HepG2 (cell line): Measurements from ENCODE around the gene PPP1R7. TPM values are rescaled to one million over a fixed set of nuclear protein-coding genes. Genes with fewer than 3 reads are reported as not detected.

Source experiments
- ATAC-seq: fragments of 200-7000 bp; cut with Tn5 transposase; 3 replicates; pipeline ENCODE4 v1.9.1; 2020; ENCODE audit warnings: mild to moderate bottlenecking, moderate library complexity
- BruUV-seq: library from RNA; stranded (reverse); fragments of 400-500 nt; replicated peaks from 2 replicates; lab custom pipeline; 2021; lab: Mats Ljungman, UMichigan
- CTCF ChIA-PET: fragments of 300-600 bp; formaldehyde crosslinking; extraction: SDS; loops from one replicate; lab custom pipeline; 2021; ENCODE audit warnings: low total read pairs, inconsistent platforms, low intra/inter-chr PET ratio; lab: Yijun Ruan, JAX
- POLR2A ChIA-PET: fragments of 350-600 bp; sonication (Branson Sonifier 250); formaldehyde crosslinking; loops from one replicate; lab custom pipeline; 2020; ENCODE audit warnings: antibody characterized with exemption, inconsistent platforms; lab: Yijun Ruan, JAX
- DNase-seq: peaks from one replicate; pipeline ENCODE4 v3.0.0-alpha.2; 2015; ENCODE audit warnings: low spot score
- FAIRE-seq: peaks from 3 replicates; lab custom pipeline; 2011; peaks lifted over from hg19 to GRCh38; lab: Jason Lieb, UNC
- H2AFZ ChIP-seq: one replicate; pipeline ENCODE4 v1.6.1; 2011; ENCODE audit warnings: low read length, inconsistent platforms
- H3K27ac ChIP-seq: fragments of 300-600 bp; 3 replicates; pipeline ENCODE4 v1.8.0; 2011; ENCODE audit warnings: mixed run types, mild to moderate bottlenecking, mixed read lengths, low read length, inconsistent platforms; ENCODE audit not compliant: insufficient read depth; ENCODE audit errors: extremely low read length
- H3K27me3 ChIP-seq, 2 experiments: fragments of 200-600 bp in 1 of 2; 2 replicates in 1 of 2; 3 replicates in 1 of 2; pipeline versions ENCODE4 v1.6.0 to v1.8.0; 2011; ENCODE audit warnings: low read length in 2 of 2, mild to moderate bottlenecking in 2 of 2, moderate library complexity in 2 of 2, inconsistent platforms in 1 of 2; ENCODE audit not compliant: insufficient read depth in 2 of 2, control insufficient read depth in 1 of 2
- H3K36me3 ChIP-seq, 2 experiments: fragments of 200-600 bp in 1 of 2; replicated peaks in 1 of 2; 2 replicates in 1 of 2; 3 replicates in 1 of 2; pipeline versions ENCODE4 v1.5.1 to v1.8.0; 2011; ENCODE audit warnings: low read length in 2 of 2, inconsistent platforms in 1 of 2; ENCODE audit not compliant: insufficient read depth in 2 of 2, control insufficient read depth in 1 of 2
- H3K4me1 ChIP-seq: 2 replicates; pipeline ENCODE4 v1.5.1; 2012; ENCODE audit warnings: low read length, inconsistent platforms; ENCODE audit not compliant: insufficient read depth
- H3K4me2 ChIP-seq: 2 replicates; pipeline ENCODE4 v1.6.0; 2011; ENCODE audit warnings: low read depth, low read length, inconsistent platforms
- H3K4me3 ChIP-seq, 3 experiments: fragments of 200-600 bp in 1 of 3; sonication (generic), shearing (Covaris generic) in 1 of 3; replicated peaks in 1 of 3; 2 replicates each; pipeline ENCODE4 v1.5.1; 2011 to 2016; ENCODE audit warnings: low read length in 3 of 3, inconsistent platforms in 2 of 3, low read depth in 2 of 3, mild to moderate bottlenecking in 2 of 3, control low read depth in 1 of 3, mixed read lengths in 1 of 3; ENCODE audit not compliant: insufficient read depth in 1 of 3
- H3K79me2 ChIP-seq: one replicate; pipeline ENCODE4 v1.6.1; 2011; ENCODE audit warnings: low read length, inconsistent platforms; ENCODE audit not compliant: insufficient read depth
- H3K9ac ChIP-seq: 2 replicates; pipeline ENCODE4 v1.6.0; 2011; ENCODE audit warnings: mild to moderate bottlenecking, low read depth, low read length, inconsistent platforms; ENCODE audit not compliant: insufficient read depth
- H3K9me3 ChIP-seq: 2 replicates; pipeline ENCODE4 v1.5.1; 2012; ENCODE audit warnings: mild to moderate bottlenecking, low read length
- H4K20me1 ChIP-seq: 2 replicates; pipeline ENCODE4 v1.6.0; 2011; ENCODE audit warnings: inconsistent platforms, mild to moderate bottlenecking, low read length, moderate library complexity; ENCODE audit not compliant: insufficient read depth
- ESRRA ChIP-seq: sonication (generic); formaldehyde crosslinking; IDR thresholded peaks from 2 replicates; pipeline ENCODE4 v1.5.1; 2020; ENCODE audit warnings: mild to moderate bottlenecking, low read depth, missing genetic modification reagents
- FOXJ3 ChIP-seq: sonication (generic); formaldehyde crosslinking; IDR thresholded peaks from 2 replicates; pipeline ENCODE4 v1.4.0; 2020; ENCODE audit warnings: missing genetic modification reagents, mild to moderate bottlenecking, borderline replicate concordance
- HOMEZ ChIP-seq: IDR thresholded peaks from 2 replicates; pipeline ENCODE4 v1.6.1; 2016; ENCODE audit warnings: low read depth
- SP2 ChIP-seq: sonication (generic); formaldehyde crosslinking; IDR thresholded peaks from 2 replicates; pipeline ENCODE4 v1.5.1; 2020; ENCODE audit warnings: mild to moderate bottlenecking, missing genetic modification reagents
- ZBTB49 ChIP-seq: sonication (generic); formaldehyde crosslinking; IDR thresholded peaks from 2 replicates; pipeline ENCODE4 v1.4.0; 2020; ENCODE audit warnings: missing genetic modification reagents, borderline replicate concordance
- ZFP82 ChIP-seq: sonication (generic); formaldehyde crosslinking; IDR thresholded peaks from 2 replicates; pipeline ENCODE4 v1.5.1; 2020; ENCODE audit warnings: mild to moderate bottlenecking, missing genetic modification reagents, borderline replicate concordance
- ZNF121 ChIP-seq: sonication (generic); formaldehyde crosslinking; IDR thresholded peaks from 2 replicates; pipeline ENCODE4 v1.5.0; 2020; ENCODE audit warnings: mild to moderate bottlenecking, missing genetic modification reagents
- ZNF720 ChIP-seq: sonication (generic); formaldehyde crosslinking; IDR thresholded peaks from 2 replicates; pipeline ENCODE4 v1.4.0; 2020; ENCODE audit warnings: missing genetic modification reagents
- WGBS: methylation state at CpG from one replicate; pipeline ENCODE4 v1.1.6; 2017; ENCODE audit warnings: low lambda C conversion rate; 5-methylcytosine and 5-hydroxymethylcytosine counted together
- in situ Hi-C: cut with HindIII; loops from 2 replicates; pipeline ENCODE4 v1.10.0; 2017; ENCODE audit warnings: low pct_unique_long_range_greater_than_20kb; ENCODE audit not compliant: extremely low pct_ligation_motif_present
- intact Hi-C: fragments of 100-400 bp; cut with micrococcal nuclease; formaldehyde crosslinking; loops from one replicate; pipeline ENCODE4 v1.10.0; 2022; ENCODE audit not compliant: unreplicated experiment
- polyA plus RNA-seq, 8 experiments: library from polyadenylated mRNA; depleted of rRNA in 3 of 8; stranded (reverse) in 7 of 8; unstranded in 1 of 8; fragments of >200 nt; fragmentation: Illumina TruSeq in 4 of 8; extraction: Trizol in 4 of 8; gene quantifications; 2 replicates each; pipeline versions ENCODE4 v1.2.1 to v1.2.3, GENCODE V29; 2011 to 2016; ENCODE audit warnings: low read depth in 4 of 8, missing spikeins in 1 of 8, mixed read lengths in 1 of 8; ENCODE audit not compliant: insufficient read depth in 1 of 8
- total RNA-seq, 5 experiments: library from RNA; depleted of rRNA; stranded (reverse); fragments of >200 nt; fragmentation: Illumina TruSeq; extraction: Trizol; gene quantifications; 2 replicates each; pipeline ENCODE4 v1.2.3, GENCODE V29; 2016; ENCODE audit warnings: low read depth in 1 of 5

The PPP1R7 gene
- total and polyA plus RNA-seq, 2 of the 13 experiments (the other 11 are each of a cell fraction or from before 2014, with no cell fraction given), result 33.3 to 67.9 TPM

- no peak for TF ChIP-seq ZNF720 (CRISPR knock-in tag)
- TF ChIP-seq ESRRA, result no peak
- no peak for TF ChIP-seq ZNF121 (CRISPR knock-in tag)
- TF ChIP-seq SP2, result no peak
Measured at GRCh38 chr2:241193271-241193670, 43.0 kb downstream of the PPP1R7 start (continued).

- Histone ChIP-seq H3K9me3 (no peaks in the 10 kb centered on the region), H3K36me3 (no peaks in the 10 kb centered on the region), H3K4me3 (no peak overlapping the region), H3K27ac (no peak overlapping the region), H3K4me2 (no peak overlapping the region), H4K20me1 (no peaks in the 10 kb centered on the region), H3K4me1 (peaks cover 28% of the 10 kb centered on the region), H3K9ac (no peak overlapping the region), H2AFZ (no peak overlapping the region), H3K79me2 (no peaks in the 10 kb centered on the region), H3K27me3 (peaks cover 14 to 67% of the 10 kb centered on the region in 2 experiments; a peak in 3 of 5 replicates)
- in situ Hi-C loops, result loop anchor here (5.0 kb wide), 1 partner anchor 353 kb away; no protein-coding TSS in a partner anchor
- FAIRE-seq (no peak), DNase-seq (no peak), ATAC-seq (no peak)
- intact Hi-C loops, result no loop called here
- ChIA-PET CTCF (no interaction called here), POLR2A (no interaction called here)
- TF ChIP-seq ZFP82 (CRISPR knock-in tag) (no peak), FOXJ3 (CRISPR knock-in tag) (no peak), ZBTB49 (CRISPR knock-in tag) (no peak), HOMEZ (no peak)
- WGBS, result 53% methylated on average over 9 of the region's 9 CpGs
- no TSS peak for BruUV-seq
Measured at GRCh38 chr2:241194811-241195210, 44.5 kb downstream of the PPP1R7 start.
